ENCODE data around the gene MYOD1. TPM values are rescaled to one million over a fixed set of nuclear protein-coding genes. Genes with fewer than 3 reads are reported as not detected.

The MYOD1 gene
- polyA plus RNA-seq, 1 experiment = not detected

- no peak overlapping the region for H3K4me3 ChIP-seq (ENCODE audit: low read depth, low read length)
- no peak for DNase-seq (ENCODE audit: low read depth)
- POLR2A ChIA-PET = no interaction called here
- no peaks in the 10 kb centered on the region for H3K36me3 ChIP-seq (ENCODE audit: control insufficient read depth, insufficient read depth, low read length)
- peaks cover 47% of the 10 kb centered on the region for H3K27me3 ChIP-seq (ENCODE audit: control insufficient read depth, insufficient read depth, low read length)
- TF ChIP-seq, protein P1, sequence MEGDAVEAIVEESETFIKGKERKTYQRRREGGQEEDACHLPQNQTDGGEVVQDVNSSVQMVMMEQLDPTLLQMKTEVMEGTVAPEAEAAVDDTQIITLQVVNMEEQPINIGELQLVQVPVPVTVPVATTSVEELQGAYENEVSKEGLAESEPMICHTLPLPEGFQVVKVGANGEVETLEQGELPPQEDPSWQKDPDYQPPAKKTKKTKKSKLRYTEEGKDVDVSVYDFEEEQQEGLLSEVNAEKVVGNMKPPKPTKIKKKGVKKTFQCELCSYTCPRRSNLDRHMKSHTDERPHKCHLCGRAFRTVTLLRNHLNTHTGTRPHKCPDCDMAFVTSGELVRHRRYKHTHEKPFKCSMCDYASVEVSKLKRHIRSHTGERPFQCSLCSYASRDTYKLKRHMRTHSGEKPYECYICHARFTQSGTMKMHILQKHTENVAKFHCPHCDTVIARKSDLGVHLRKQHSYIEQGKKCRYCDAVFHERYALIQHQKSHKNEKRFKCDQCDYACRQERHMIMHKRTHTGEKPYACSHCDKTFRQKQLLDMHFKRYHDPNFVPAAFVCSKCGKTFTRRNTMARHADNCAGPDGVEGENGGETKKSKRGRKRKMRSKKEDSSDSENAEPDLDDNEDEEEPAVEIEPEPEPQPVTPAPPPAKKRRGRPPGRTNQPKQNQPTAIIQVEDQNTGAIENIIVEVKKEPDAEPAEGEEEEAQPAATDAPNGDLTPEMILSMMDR (IDR thresholded peaks at IDR 0.05; ENCODE audit: insufficient read depth, low read depth, low read length) = no peak
- CTCF ChIA-PET = interaction anchor here (0.7 to 3.8 kb wide), 6 partner anchors 9 to 252 kb away, joined by 3 to 27 read pairs (median 4); no protein-coding TSS in a partner anchor
Observed at GRCh38 chr11:17721242-17721999, 2.0 kb downstream of the MYOD1 start.

DNA sequence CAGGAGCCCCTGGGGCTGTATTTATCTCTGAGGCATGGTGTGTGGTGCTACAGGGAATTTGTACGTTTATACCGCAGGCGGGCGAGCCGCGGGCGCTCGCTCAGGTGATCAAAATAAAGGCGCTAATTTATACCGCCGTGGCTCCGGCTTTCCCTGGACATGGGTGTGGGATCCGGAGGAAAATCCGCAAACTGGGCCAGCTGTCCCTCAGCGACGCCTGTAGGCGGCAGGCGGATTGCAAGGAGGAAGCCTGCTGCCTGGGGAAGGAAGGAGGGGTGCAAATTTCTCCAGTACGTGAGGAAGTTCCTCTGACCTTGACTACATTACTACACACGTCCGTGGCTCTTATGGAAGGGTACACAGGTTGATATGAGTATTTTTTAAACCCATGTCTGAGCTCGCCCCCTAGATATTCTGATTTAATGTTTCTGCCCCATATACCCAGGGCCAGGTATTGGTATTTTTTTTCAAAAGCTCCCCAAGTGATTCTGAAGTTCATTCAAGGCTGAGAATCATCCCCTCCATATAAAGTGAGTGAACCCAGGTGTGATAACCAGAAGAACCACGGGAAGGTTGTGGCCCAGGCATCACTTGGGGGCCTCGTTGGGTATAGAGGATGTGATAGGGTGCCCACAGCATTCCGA, 2.8 kb downstream of the MYOD1 start:
- H3K4me3 ChIP-seq (ENCODE audit: low read depth, low read length) = no peak overlapping the region
- ChIA-PET CTCF (interaction anchor here (0.6 to 3.8 kb wide), 9 partner anchors 10 to 251 kb away, joined by 3 to 27 read pairs (median 3); no protein-coding TSS in a partner anchor), POLR2A (no interaction called here)
- TF ChIP-seq, protein P1 (IDR thresholded peaks at IDR 0.05; ENCODE audit: insufficient read depth, low read depth, low read length) = peak; percentile 53
- peaks cover 48% of the 10 kb centered on the region for H3K27me3 ChIP-seq (ENCODE audit: control insufficient read depth, insufficient read depth, low read length)
- H3K36me3 ChIP-seq (ENCODE audit: control insufficient read depth, insufficient read depth, low read length) = no peaks in the 10 kb centered on the region
- no peak for DNase-seq (ENCODE audit: low read depth)

DNA sequence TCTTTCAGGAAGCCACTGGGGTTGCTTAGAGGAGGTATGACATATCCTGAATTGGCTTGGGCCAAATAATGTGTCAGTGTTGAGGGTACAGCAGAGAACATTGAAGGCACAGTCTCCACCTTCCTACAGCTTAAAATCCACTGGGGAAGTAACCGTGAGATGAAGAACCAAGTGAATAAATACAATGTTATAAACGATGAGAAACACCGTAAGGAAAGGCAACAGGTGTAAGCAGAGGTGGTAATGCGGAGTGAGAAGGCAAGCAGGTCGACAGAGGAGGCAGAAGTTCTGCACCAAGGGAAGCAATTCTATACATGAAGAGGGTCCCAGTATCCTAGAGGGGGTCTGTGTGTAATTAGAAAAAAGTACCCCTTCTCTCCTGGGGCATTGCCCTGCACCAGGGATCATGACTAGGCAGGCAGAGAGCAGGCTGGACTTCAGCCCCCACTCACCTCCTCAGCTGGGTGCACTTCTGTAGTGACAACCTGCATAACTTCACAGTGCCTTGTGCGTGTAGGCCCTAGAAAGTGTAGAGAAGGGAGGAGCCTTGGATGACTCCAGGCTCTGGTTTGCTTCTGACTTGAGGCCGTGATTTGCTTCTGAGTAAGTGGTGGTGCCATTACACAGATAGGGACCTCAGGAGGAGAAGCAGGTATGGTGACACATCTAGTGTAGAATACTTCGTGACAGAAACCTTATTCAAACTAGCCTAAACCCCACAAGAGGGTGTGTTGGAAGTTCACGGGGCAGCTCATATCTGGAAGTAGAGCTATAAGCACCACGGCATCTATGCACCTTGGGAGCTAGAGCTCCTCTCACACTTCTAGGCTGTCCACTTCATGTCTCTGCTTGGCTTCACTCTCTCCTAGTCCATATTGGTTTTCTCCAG, 4.9 kb downstream of the MYOD1 start:
- Histone ChIP-seq H3K27me3 (ENCODE audit: control insufficient read depth, insufficient read depth, low read length) (peaks cover 39% of the 10 kb centered on the region), H3K36me3 (ENCODE audit: control insufficient read depth, insufficient read depth, low read length) (no peaks in the 10 kb centered on the region), H3K4me3 (ENCODE audit: low read depth, low read length) (no peak overlapping the region)
- CTCF ChIA-PET = interaction anchor here (1.0 kb wide), 1 partner anchor 50 kb away, joined by 3 read pairs; no protein-coding TSS in a partner anchor
- TF ChIP-seq, protein P1 (IDR thresholded peaks at IDR 0.05; ENCODE audit: insufficient read depth, low read depth, low read length) = no peak
- no peak for DNase-seq (ENCODE audit: low read depth)
- POLR2A ChIA-PET = no interaction called here

GRCh38 chr11:17725174-17725573, 5.8 kb downstream of the MYOD1 start:
- no peak for DNase-seq (ENCODE audit: low read depth)
- POLR2A ChIA-PET = no interaction called here
- H3K36me3 ChIP-seq (ENCODE audit: control insufficient read depth, insufficient read depth, low read length) = no peaks in the 10 kb centered on the region
- peaks cover 34% of the 10 kb centered on the region for H3K27me3 ChIP-seq (ENCODE audit: control insufficient read depth, insufficient read depth, low read length)
- no peak overlapping the region for H3K4me3 ChIP-seq (ENCODE audit: low read depth, low read length)
- CTCF ChIA-PET = interaction anchor here (0.9 to 1.4 kb wide), 2 partner anchors 126 to 261 kb away, joined by 3 to 6 read pairs; no protein-coding TSS in a partner anchor
- TF ChIP-seq, protein P1 (IDR thresholded peaks at IDR 0.05; ENCODE audit: insufficient read depth, low read depth, low read length) = no peak
